Activated gamma-delta T cell treated with anti-CD3 and anti-CD28 coated beads, Interleukin-2, amount 50 U/mL, for 16 hours (primary cell): Measurements from ENCODE around the gene CX3CL1.
"Not testable (repeated sequence)": the region's sequence is repeated elsewhere in the genome, so short reads cannot be mapped to it uniquely, and the experiment has no call there.

Experiments
- DNase-seq: peaks from one replicate; pipeline ENCODE4 v3.0.0-alpha.2; 2020; ENCODE audit warnings: low read depth

Gene CX3CL1

GRCh38 chr16:57382535-57383275 is 10.4 kb downstream of the CX3CL1 start:
- DNase-seq: no peak

DNA sequence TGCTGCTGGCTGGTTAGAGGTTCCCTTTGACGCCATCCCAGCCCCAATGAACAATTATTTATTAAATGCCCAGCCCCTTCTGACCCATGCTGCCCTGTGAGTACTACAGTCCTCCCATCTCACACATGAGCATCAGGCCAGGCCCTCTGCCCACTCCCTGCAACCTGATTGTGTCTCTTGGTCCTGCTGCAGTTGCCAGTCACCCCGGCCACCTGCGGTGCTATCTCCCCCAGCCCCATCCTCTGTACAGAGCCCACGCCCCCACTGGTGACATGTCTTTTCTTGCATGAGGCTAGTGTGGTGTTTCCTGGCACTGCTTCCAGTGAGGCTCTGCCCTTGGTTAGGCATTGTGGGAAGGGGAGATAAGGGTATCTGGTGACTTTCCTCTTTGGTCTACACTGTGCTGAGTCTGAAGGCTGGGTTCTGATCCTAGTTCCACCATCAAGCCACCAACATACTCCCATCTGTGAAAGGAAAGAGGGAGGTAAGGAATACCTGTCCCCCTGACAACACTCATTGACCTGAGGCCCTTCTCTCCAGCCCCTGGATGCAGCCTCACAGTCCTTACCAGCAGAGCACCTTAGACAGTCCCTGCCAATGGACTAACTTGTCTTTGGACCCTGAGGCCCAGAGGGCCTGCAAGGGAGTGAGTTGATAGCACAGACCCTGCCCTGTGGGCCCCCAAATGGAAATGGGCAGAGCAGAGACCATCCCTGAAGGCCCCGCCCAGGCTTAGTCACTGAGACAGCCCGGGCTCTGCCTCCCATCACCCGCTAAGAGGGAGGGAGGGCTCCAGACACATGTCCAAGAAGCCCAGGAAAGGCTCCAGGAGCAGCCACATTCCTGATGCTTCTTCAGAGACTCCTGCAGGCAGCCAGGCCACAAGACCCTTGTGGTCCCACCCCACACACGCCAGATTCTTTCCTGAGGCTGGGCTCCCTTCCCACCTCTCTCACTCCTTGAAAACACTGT is 11.3 kb downstream of the CX3CL1 start:
- DNase-seq: no peak

GRCh38 chr16:57384248-57385070 is 12.2 kb downstream of the CX3CL1 start:
- DNase-seq: no peak

DNA sequence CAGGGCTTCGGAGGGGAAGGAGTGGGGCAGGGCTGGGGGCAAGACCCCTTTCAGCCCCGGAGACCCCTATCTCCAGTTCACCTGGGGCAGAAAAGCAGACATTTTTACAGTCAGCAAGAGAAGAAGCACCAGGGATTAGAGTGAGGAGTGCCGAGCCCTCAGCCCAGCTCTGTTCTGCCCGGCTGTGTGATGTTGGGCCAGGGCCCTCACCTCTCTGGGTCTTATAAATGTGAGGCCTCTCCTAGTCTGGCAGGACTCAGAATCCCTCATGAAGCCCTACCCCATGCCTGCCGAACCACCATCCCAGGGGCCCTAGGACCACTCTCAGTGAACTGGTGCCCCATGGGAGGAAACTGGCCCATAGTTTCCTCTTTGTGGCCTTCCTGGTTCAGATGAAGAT is 12.8 kb downstream of the CX3CL1 start:
- DNase-seq: no peak

- no peak for DNase-seq
Measured at GRCh38 chr16:57386381-57386951, 14.2 kb downstream of the CX3CL1 start.

DNA sequence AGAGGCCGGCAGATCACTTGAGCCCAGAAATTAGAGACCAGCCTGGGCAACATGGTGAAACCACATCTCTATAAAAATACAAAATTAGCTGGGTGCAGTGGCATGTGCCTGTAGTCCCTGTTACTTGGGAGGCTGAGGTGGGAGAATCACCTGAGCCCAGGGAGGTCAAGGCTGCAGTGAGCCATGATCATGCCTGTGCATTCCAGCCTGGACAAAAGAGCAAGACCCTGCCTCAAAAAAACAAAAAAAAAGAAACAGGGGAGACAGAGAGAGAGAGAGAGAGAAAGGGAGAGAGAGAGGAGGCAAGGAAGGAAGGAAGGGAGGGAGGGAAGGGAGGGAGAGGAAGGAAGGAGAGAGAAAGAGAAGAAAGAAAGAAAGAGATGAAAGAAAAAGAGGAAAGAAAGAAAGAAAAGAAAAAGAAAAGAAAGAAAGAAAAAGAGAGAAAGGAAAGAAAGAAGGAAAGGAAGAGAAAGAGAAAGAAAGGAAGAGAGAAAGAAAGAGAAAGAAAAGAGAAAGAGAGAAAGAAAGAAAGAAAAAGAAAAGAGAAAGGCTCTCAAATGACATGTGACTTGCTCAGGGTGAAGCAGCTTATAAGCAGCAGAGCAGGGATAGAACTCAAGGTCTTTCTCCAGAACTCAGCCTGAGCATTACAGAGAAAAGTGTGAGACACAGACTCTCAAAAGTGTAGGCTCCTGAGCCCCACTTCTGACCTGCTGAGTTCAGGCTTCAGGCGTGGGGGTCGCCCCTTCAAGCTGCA is 15.5 kb downstream of the CX3CL1 start:
- DNase-seq: no peak

DNA sequence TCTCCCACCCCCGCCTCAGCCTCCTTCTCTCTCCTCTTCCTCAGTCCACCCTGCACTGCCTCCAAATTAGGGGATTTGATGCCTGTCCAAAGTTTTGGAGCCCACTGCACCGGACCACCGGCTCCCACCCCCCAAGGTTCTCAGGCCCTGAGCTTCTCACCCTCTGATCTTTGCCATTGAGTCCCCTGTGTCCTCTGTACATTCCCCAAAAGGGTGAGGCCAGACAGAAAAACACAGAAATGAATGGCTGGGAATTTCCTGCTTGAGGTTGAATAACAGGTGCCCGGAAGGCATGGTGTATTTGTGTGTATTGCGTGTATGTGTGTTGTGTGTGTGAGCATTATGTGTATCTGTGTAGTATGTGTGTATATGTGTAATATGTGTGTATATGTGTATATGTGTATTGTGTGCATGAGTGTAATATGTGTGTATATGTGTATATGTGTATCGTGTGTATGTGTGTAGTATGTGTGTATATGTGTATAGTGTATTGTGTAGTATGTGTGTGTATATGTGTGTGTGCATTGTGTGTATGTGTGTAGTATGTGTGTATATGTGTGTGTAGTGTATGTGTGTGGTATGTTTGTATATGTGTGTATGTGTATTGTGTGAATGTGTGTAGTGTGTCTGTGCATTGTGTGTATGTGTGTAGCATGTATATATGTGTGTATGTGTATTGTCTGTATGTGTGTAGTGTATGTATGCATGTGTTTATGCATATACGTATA is 16.2 kb downstream of the CX3CL1 start:
- DNase-seq: no peak

GRCh38 chr16:57389087-57389468 is 16.8 kb downstream of the CX3CL1 start:
- no peak for DNase-seq

- DNase-seq: no peak
Measured at GRCh38 chr16:57390636-57391295, 18.5 kb downstream of the CX3CL1 start.

DNA sequence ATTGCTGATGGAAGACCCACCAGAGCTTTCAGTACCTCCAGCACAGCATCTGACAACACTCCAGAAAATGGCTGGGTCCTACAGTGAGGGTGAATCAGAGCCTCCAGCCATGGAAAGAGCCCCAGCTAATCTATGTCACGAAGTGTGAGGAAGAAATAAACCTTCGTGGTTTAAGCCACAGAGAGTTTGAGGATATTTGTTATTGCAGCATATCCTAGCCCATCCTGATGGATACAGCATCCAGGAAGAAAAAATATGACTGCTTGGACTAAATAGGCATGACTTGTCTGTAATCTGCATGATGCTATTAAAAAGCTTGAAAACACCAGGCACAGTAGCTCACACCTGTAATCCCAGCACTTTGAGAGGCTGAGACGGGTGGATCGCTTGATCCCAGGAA is 19.0 kb downstream of the CX3CL1 start:
- DNase-seq: no peak

DNA sequence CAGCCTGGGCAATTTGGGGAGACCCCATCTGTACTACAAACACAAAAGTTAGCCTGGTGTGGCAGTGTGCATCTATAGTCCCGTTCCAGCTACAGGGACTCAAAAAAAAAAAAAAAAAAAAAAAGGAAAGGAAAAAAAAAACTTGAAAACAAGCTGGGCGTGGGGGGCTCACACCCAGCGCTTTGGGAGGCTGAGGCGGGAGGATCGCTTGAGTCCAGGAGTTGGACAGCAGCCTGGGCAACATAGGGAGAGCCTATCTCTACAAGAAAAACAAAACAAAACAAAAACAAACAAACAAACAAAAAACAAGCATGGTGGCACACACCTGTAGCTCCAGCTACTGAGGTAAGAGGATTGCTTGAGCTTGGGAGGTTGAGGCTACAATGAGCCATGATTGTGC is 19.4 kb downstream of the CX3CL1 start:
- DNase-seq: no peak

DNA sequence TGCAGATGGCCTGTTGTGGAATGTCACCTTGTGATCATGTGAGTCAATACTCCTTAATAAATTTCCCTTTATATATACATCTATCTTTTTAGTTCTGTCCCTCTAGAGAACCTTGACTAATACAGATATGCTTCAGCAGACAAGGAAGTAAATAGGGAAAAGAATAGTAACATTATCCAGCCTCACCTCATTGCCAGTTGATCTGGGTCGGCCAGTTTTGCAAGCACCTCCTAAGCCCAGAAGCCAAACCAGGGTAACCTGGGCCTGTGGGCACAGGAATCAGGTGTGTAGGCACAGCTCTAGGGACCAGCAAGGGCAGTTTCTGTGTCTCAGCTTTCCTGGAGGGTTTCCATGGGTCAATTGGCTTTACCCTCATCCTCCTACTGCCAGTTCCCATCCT is 20.4 kb downstream of the CX3CL1 start:
- no peak for DNase-seq

DNA sequence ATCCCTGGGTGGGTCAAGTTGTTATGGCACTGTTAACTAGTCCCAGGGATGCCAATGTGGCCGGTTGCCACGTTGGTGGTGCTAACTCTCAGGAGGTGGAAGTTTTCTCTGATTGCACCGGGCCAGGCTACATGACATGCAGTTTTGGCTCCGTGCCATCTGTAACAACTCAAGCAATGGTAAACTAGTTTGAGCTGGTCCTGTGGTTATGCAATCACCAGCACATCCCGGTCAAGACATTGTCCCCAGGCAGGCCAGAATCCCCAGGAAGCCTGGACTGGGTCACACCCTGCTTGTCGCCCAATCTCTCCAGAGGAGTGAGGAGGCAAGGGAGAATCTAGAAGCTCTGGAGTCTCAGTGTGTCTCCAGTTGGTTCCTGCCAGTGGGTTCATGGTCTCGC is 22.2 kb downstream of the CX3CL1 start:
- DNase-seq: no peak

- no peak for DNase-seq
Measured at GRCh38 chr16:57395026-57395425, 22.7 kb downstream of the CX3CL1 start.

- no peak for DNase-seq
Measured at GRCh38 chr16:57396786-57397185, 24.5 kb downstream of the CX3CL1 start.

GRCh38 chr16:57397493-57397892 is 25.2 kb downstream of the CX3CL1 start:
- DNase-seq: not testable (repeated sequence)

- DNase-seq: no peak
Measured at GRCh38 chr16:57401943-57402640, 29.8 kb downstream of the CX3CL1 start.

GRCh38 chr16:57403965-57404817 is 31.9 kb downstream of the CX3CL1 start, which contains the start of gene CCL17:
TSS of gene CCL17 (plus strand) at chr16:57404767. CDS start at chr16:57413933, 9,166 bp downstream.
- DNase-seq: no peak
